Uterus (tissue), 4 donors: ENCODE data around the gene IL36G. TPM values are rescaled to one million over a fixed set of nuclear protein-coding genes. Genes with fewer than 3 reads are reported as not detected.

Experiments used
- DNase-seq, 2 donors: peaks; one replicate each; pipeline ENCODE4 v3.0.0-alpha.2; 2019 to 2020
- H3K27ac ChIP-seq, 2 donors: fragments of 200-600 bp; sonication (generic); 1 replicate in 1 of 2; 2 replicates in 1 of 2; pipeline ENCODE4 v1.5.1; 2016 to 2018
- H3K27me3 ChIP-seq, 2 donors: fragments of 200-600 bp; sonication (generic); one replicate each; pipeline ENCODE4 v1.5.1; 2018 to 2019; ENCODE audit warnings: control low read depth in 1 of 2
- H3K36me3 ChIP-seq, 2 donors: fragments of 200-600 bp; sonication (generic); one replicate each; pipeline ENCODE4 v1.5.1; 2019; ENCODE audit warnings: control low read depth in 1 of 2
- H3K4me1 ChIP-seq, 2 donors: fragments of 200-600 bp; sonication (generic); one replicate each; pipeline ENCODE4 v1.5.1; 2018 to 2019; ENCODE audit warnings: control low read depth in 1 of 2
- H3K4me3 ChIP-seq, 2 donors: fragments of 200-600 bp; sonication (generic); 1 replicate in 1 of 2; 2 replicates in 1 of 2; pipeline ENCODE4 v1.5.1; 2018 to 2019; ENCODE audit warnings: mild to moderate bottlenecking in 1 of 2
- H3K9me3 ChIP-seq, 2 donors: fragments of 200-600 bp; sonication (generic); one replicate each; pipeline ENCODE4 v1.5.1; 2019; ENCODE audit warnings: control low read depth in 1 of 2
- POLR2A ChIP-seq, 2 donors: fragments of 450-650 bp; IDR thresholded peaks; one replicate each; pipeline ENCODE4 v1.6.1; 2016; ENCODE audit warnings: antibody characterized with exemption in 2 of 2, mild to moderate bottlenecking in 1 of 2, moderate library complexity in 1 of 2
- intact Hi-C: fragments of 100-400 bp; cut with DNase I; formaldehyde crosslinking; loops from one replicate; pipeline ENCODE4 v1.15.1; 2023; ENCODE audit warnings: low total_unique reads
- total RNA-seq, 4 donors: library from RNA; depleted of rRNA in 3 of 4; stranded (reverse); fragments of >200 nt in 3 of 4; gene quantifications; one replicate each; pipeline versions ENCODE4 v1.1.0 to v1.2.4, GENCODE V29; 2014 to 2023
- TF ChIP-seq, protein P1 (sequence below), 4 experiments: fragments of 200-600 bp in 2 of 4; fragments of 450-650 bp in 2 of 4; sonication (generic) in 2 of 4; IDR thresholded peaks; one replicate each; pipeline ENCODE4 v1.5.1; 2016 to 2019; ENCODE audit warnings: antibody characterized with exemption in 4 of 4, mild to moderate bottlenecking in 2 of 4, moderate library complexity in 1 of 4
- donor health status: DM: yes; HTN: yes; CAD: no.

The IL36G gene
- total RNA-seq, 4 donors from 2014 or later, result not detected

DNA sequence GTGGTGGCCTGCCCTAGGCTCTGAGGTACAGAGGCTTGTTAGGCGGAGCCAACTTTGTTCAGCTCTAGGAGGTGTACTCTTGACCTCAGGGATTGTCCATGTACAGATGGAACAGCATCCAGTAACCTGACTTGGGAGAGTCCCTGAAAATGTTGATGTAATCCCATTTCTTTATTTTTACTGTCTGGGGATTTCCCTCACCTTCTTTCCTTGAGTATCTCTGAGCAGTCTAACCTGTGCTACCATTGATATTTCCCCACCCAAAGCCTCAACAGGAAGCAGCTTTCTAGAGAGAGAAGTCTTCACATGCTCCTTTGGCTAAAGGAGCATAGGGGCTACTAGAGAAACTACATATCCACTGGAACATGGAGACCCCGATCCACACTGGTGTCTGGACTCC is 37.8 kb downstream of the IL36G start:
- no peaks in the 10 kb centered on the region for H3K27me3 ChIP-seq
- no peaks in the 10 kb centered on the region for H3K9me3 ChIP-seq
- H3K36me3 ChIP-seq, result no peaks in the 10 kb centered on the region
- intact Hi-C loops, result no loop called here
- H3K4me1 ChIP-seq, result no peaks in the 10 kb centered on the region
- no peak overlapping the region for H3K4me3 ChIP-seq
- TF ChIP-seq POLR2A (IDR thresholded peaks at IDR 0.05), result no peak
- TF ChIP-seq, protein P1, sequence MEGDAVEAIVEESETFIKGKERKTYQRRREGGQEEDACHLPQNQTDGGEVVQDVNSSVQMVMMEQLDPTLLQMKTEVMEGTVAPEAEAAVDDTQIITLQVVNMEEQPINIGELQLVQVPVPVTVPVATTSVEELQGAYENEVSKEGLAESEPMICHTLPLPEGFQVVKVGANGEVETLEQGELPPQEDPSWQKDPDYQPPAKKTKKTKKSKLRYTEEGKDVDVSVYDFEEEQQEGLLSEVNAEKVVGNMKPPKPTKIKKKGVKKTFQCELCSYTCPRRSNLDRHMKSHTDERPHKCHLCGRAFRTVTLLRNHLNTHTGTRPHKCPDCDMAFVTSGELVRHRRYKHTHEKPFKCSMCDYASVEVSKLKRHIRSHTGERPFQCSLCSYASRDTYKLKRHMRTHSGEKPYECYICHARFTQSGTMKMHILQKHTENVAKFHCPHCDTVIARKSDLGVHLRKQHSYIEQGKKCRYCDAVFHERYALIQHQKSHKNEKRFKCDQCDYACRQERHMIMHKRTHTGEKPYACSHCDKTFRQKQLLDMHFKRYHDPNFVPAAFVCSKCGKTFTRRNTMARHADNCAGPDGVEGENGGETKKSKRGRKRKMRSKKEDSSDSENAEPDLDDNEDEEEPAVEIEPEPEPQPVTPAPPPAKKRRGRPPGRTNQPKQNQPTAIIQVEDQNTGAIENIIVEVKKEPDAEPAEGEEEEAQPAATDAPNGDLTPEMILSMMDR (IDR thresholded peaks at IDR 0.05), result no peak
- no peak for DNase-seq
- no peak overlapping the region for H3K27ac ChIP-seq

DNA sequence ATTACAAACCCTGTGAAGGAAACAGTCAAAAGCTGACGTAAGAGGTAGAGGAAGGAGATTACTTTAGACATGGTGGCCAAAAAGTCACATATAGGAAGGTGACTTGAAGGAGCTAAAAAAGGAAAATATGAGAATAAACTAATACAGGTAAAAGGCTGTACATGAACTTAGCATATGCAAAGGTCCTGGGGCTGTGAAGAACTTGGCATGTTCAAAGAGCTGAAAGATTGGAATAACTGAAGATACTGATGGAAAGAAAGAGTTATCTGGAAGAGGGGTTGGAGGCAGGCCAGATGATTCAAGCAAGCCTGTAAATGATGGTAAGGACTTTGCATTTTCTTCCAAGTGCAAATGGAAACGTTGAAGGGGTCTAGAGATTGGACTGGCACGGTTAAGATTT is 40.7 kb downstream of the IL36G start:
- Histone ChIP-seq H3K4me1 (no peaks in the 10 kb centered on the region), H3K4me3 (no peak overlapping the region), H3K36me3 (no peaks in the 10 kb centered on the region), H3K27me3 (no peaks in the 10 kb centered on the region), H3K9me3 (no peaks in the 10 kb centered on the region), H3K27ac (no peak overlapping the region)
- intact Hi-C loops, result no loop called here
- DNase-seq, result no peak
- TF ChIP-seq, protein P1 (IDR thresholded peaks at IDR 0.05), result no peak
- TF ChIP-seq POLR2A (IDR thresholded peaks at IDR 0.05), result no peak

DNA sequence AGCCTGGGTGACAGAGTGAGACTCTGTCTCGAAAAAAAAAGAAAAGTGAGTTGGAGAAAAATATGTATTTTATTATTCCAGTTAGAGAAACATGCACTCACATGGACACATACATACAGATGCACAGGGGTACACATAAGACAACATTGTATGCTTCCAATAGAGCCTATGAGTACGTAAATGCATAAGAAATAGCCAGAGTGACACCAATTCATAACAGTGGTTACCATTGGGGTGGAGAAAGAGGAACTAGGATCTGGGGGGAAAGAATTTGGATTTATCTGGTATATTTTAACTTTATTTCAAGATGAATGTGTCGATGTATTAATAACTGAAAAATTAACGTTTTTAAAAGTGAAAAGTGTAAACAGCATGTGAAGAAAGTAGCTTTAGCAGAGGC is 43.5 kb downstream of the IL36G start:
- Histone ChIP-seq H3K4me1 (no peaks in the 10 kb centered on the region), H3K9me3 (no peaks in the 10 kb centered on the region), H3K36me3 (no peaks in the 10 kb centered on the region), H3K27ac (no peak overlapping the region), H3K27me3 (no peaks in the 10 kb centered on the region), H3K4me3 (no peak overlapping the region)
- intact Hi-C loops, result no loop called here
- TF ChIP-seq, protein P1 (IDR thresholded peaks at IDR 0.05), result no peak
- TF ChIP-seq POLR2A (IDR thresholded peaks at IDR 0.05), result no peak
- DNase-seq, result no peak

DNA sequence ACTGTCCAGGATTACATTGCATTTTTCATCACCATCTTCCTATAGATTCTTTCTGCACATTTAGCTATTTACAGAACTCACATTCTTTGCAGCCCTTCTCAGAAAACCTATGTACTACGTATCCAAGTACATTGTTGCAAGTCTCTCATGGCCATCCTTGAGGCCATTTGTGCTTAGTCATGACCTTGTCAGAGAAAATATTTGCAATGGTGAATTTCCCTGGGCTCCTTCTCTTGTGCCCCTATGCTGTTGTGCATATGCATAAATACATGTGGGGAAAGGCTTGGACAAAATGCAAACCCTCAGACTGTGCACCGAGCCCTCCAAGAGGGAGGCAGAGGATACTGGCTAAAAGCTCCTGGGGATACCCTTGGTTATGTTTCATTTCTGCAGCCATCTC is 47.0 kb downstream of the IL36G start:
- intact Hi-C loops, result no loop called here
- Histone ChIP-seq H3K27ac (no peak overlapping the region), H3K36me3 (no peaks in the 10 kb centered on the region), H3K4me3 (no peak overlapping the region), H3K9me3 (no peaks in the 10 kb centered on the region), H3K27me3 (no peaks in the 10 kb centered on the region), H3K4me1 (no peaks in the 10 kb centered on the region)
- no peak for DNase-seq
- TF ChIP-seq POLR2A (IDR thresholded peaks at IDR 0.05), result no peak
- TF ChIP-seq, protein P1 (IDR thresholded peaks at IDR 0.05), result no peak

DNA sequence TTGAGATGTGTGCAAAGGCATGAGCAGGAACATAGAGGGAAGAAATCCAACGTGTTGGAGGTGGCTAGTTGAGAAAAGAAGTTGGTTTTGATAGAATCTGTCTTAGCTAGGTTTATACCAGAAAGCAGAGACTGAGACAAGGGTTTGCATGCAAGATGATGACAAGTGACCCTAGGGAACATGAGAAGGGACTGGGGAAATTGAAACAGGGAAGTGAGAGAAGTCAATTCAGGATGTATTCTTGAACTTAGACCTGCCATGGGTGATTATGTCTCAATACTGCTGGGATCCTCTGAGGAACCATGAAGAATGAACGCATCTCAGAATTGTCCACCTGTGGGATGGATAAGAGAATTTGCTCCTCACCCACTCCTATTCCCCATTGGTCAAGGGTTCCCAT is 47.9 kb downstream of the IL36G start:
- Histone ChIP-seq H3K9me3 (no peaks in the 10 kb centered on the region), H3K36me3 (no peaks in the 10 kb centered on the region), H3K4me1 (no peaks in the 10 kb centered on the region), H3K4me3 (no peak overlapping the region), H3K27ac (no peak overlapping the region), H3K27me3 (no peaks in the 10 kb centered on the region)
- TF ChIP-seq, protein P1 (IDR thresholded peaks at IDR 0.05), result no peak
- no peak for TF ChIP-seq POLR2A (IDR thresholded peaks at IDR 0.05)
- intact Hi-C loops, result no loop called here
- DNase-seq, result no peak
